OCI-LY7 (cell line): Measurements from ENCODE around the gene PLEKHH2. TPM values are rescaled to one million over a fixed set of nuclear protein-coding genes. Genes with fewer than 3 reads are reported as not detected.

Experiments
- BruUV-seq: library from RNA; stranded (reverse); fragments of 400-500 nt; replicated peaks from 2 replicates; lab custom pipeline; 2021; lab: Mats Ljungman, UMichigan
- CTCF ChIA-PET: fragments of 300-600 bp; sonication (Branson Sonifier 250); formaldehyde crosslinking; loops from one replicate; lab custom pipeline; 2022; ENCODE audit warnings: antibody characterized with exemption; ENCODE audit not compliant: unreplicated experiment; lab: Charles Lee
- POLR2A ChIA-PET: fragments of 300-600 bp; sonication (Branson Sonifier 250); formaldehyde crosslinking; loops from one replicate; lab custom pipeline; 2022; ENCODE audit warnings: antibody characterized with exemption; lab: Charles Lee
- DNase-seq: peaks from one replicate; pipeline ENCODE4 v3.0.0-alpha.2; 2015; ENCODE audit warnings: low spot score
- H2AFZ ChIP-seq: fragments of 200-600 bp; sonication (generic), shearing (Covaris generic); 2 replicates; pipeline ENCODE4 v1.6.1; 2014; ENCODE audit warnings: mild to moderate bottlenecking, antibody characterized with exemption, low read length, moderate library complexity
- H3K27ac ChIP-seq: fragments of 200-600 bp; sonication (generic); 2 replicates; pipeline ENCODE4 v1.5.1; 2014; ENCODE audit warnings: mixed run types, low read depth, mild to moderate bottlenecking, moderate library complexity, low read length, inconsistent platforms; ENCODE audit not compliant: poor library complexity, severe bottlenecking
- H3K36me3 ChIP-seq: fragments of 200-600 bp; sonication (generic); 2 replicates; pipeline ENCODE4 v1.6.1; 2014; ENCODE audit warnings: mild to moderate bottlenecking, antibody characterized with exemption, low read length, moderate library complexity, mixed read lengths; ENCODE audit not compliant: insufficient read depth
- H3K4me1 ChIP-seq: fragments of 200-600 bp; sonication (generic); 2 replicates; pipeline ENCODE4 v1.5.1; 2014; ENCODE audit warnings: mild to moderate bottlenecking, low read length; ENCODE audit not compliant: insufficient read depth, poor library complexity, severe bottlenecking
- H3K4me2 ChIP-seq: fragments of 200-600 bp; sonication (generic); 2 replicates; pipeline ENCODE4 v1.6.1; 2014; ENCODE audit warnings: mild to moderate bottlenecking, low read length
- H3K4me3 ChIP-seq: fragments of 200-600 bp; sonication (generic); 2 replicates; pipeline ENCODE4 v1.5.1; 2014; ENCODE audit warnings: mild to moderate bottlenecking, low read depth, low read length; ENCODE audit not compliant: poor library complexity, severe bottlenecking
- H3K79me2 ChIP-seq: fragments of 200-600 bp; sonication (generic); 2 replicates; pipeline ENCODE4 v1.6.1; 2016; ENCODE audit warnings: low read depth, mild to moderate bottlenecking, low read length, moderate library complexity, mixed read lengths; ENCODE audit not compliant: insufficient read depth
- H3K9me2 ChIP-seq: fragments of 200-600 bp; sonication (generic); 2 replicates; pipeline ENCODE4 v1.6.1; 2016; ENCODE audit warnings: mild to moderate bottlenecking, low read length, mixed read lengths; ENCODE audit not compliant: insufficient read depth
- H3K9me3 ChIP-seq: fragments of 200-600 bp; sonication (generic); 2 replicates; pipeline ENCODE4 v1.6.1; 2014; ENCODE audit warnings: mild to moderate bottlenecking, mixed run types, low read length, mixed read lengths
- H4K20me1 ChIP-seq: fragments of 200-600 bp; sonication (generic); 2 replicates; pipeline ENCODE4 v1.6.1; 2014; ENCODE audit warnings: mild to moderate bottlenecking, antibody characterized with exemption, low read length, moderate library complexity, mixed read lengths; ENCODE audit not compliant: insufficient read depth
- EZH2phosphoT487 ChIP-seq: fragments of 200-600 bp; sonication (generic); IDR thresholded peaks from 2 replicates; pipeline ENCODE4 v1.6.1; 2018; ENCODE audit warnings: low read depth, borderline replicate concordance, mild to moderate bottlenecking, mixed run types, antibody characterized with exemption, low read length, moderate library complexity, mixed read lengths
- intact Hi-C: fragments of 100-400 bp; cut with micrococcal nuclease; formaldehyde crosslinking; loops from one replicate; pipeline ENCODE4 v1.10.0; 2022; ENCODE audit not compliant: unreplicated experiment
- total RNA-seq, 2 experiments: library from RNA; depleted of rRNA in 1 of 2; stranded (reverse); fragments of >200 nt in 1 of 2; shearing (Covaris generic) in 1 of 2; gene quantifications; 2 replicates each; pipeline ENCODE4 v1.2.3, GENCODE V29; 2014 to 2022
- TF ChIP-seq, protein P1 (sequence below): fragments of 200-600 bp; sonication (generic); conservative IDR thresholded peaks from 2 replicates; pipeline ENCODE4 v1.5.1; 2014; ENCODE audit warnings: mild to moderate bottlenecking, antibody characterized with exemption, low read length, moderate library complexity, mixed read lengths

Gene PLEKHH2
- total RNA-seq, 2 experiments from 2014 or later: 1.5 to 2.6 TPM

DNA sequence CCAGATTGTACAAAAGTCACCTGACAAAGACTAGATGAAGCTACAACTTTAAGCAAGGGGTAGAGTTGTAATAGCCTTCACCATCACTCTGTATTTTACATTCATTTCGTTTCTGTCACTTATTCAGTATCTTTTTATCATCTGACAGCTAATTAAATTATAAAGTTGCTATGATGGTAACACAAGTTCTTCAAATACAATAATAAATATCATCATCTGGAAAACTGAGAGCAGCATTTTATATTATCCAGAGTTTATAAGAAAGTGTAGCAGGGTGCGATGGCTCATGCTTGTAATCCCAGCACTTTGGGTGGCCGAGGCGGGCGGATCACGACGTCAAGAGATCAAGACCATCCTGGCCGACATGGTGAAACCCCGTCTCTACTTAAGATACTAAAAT lies 157.9 kb downstream of the PLEKHH2 start:
- no peak overlapping the region for H3K4me2 ChIP-seq
- no peak overlapping the region for H3K27ac ChIP-seq
- H3K9me2 ChIP-seq: no peaks in the 10 kb centered on the region
- TF ChIP-seq EZH2phosphoT487: no peak
- TF ChIP-seq, protein P1, sequence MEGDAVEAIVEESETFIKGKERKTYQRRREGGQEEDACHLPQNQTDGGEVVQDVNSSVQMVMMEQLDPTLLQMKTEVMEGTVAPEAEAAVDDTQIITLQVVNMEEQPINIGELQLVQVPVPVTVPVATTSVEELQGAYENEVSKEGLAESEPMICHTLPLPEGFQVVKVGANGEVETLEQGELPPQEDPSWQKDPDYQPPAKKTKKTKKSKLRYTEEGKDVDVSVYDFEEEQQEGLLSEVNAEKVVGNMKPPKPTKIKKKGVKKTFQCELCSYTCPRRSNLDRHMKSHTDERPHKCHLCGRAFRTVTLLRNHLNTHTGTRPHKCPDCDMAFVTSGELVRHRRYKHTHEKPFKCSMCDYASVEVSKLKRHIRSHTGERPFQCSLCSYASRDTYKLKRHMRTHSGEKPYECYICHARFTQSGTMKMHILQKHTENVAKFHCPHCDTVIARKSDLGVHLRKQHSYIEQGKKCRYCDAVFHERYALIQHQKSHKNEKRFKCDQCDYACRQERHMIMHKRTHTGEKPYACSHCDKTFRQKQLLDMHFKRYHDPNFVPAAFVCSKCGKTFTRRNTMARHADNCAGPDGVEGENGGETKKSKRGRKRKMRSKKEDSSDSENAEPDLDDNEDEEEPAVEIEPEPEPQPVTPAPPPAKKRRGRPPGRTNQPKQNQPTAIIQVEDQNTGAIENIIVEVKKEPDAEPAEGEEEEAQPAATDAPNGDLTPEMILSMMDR: no peak
- intact Hi-C loops: no loop called here
- no peak overlapping the region for H3K4me3 ChIP-seq
- no peaks in the 10 kb centered on the region for H3K36me3 ChIP-seq
- H4K20me1 ChIP-seq: no peaks in the 10 kb centered on the region; the same call in 1 of the 2 replicates
- H3K4me1 ChIP-seq: no peaks in the 10 kb centered on the region
- DNase-seq: no peak
- no TSS peak for BruUV-seq
- no peaks in the 10 kb centered on the region for H3K79me2 ChIP-seq
- no peaks in the 10 kb centered on the region for H3K9me3 ChIP-seq
- POLR2A ChIA-PET: interaction anchor here (1.7 kb wide), 1 partner anchor 20 kb away, joined by 4 read pairs; no protein-coding TSS in a partner anchor
- CTCF ChIA-PET: no interaction called here
- no peak overlapping the region for H2AFZ ChIP-seq

DNA sequence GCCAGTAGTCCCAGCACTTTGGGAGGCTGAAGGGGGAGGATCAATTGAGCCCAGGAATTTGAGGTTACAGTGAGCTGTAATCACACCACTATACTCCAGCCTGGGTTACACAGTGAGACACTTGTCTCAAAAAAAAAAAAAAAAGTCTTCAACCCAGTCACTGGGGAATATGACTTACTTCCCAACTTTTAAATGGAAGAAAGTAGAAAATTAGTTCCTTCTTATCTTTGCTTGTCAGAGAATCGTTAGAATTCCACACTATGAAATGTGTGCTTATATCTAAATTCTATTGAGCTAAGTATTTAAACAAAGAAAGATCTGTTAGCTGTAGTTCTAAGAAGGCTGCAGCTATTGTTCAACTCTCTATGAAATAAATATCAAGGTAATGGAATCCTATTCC lies 159.1 kb downstream of the PLEKHH2 start:
- no peaks in the 10 kb centered on the region for H3K79me2 ChIP-seq
- DNase-seq: no peak
- H3K27ac ChIP-seq: no peak overlapping the region
- H3K4me1 ChIP-seq: no peaks in the 10 kb centered on the region
- H4K20me1 ChIP-seq: no peaks in the 10 kb centered on the region; the same call in 1 of the 2 replicates
- no peak overlapping the region for H3K4me2 ChIP-seq
- H2AFZ ChIP-seq: no peak overlapping the region
- TF ChIP-seq, protein P1: no peak
- TF ChIP-seq EZH2phosphoT487: no peak
- BruUV-seq: no TSS peak
- ChIA-PET CTCF (no interaction called here), POLR2A (interaction anchor here (0.6 to 1.7 kb wide), 3 partner anchors 22 to 462 kb away, joined by 3 to 4 read pairs (median 3); no protein-coding TSS in a partner anchor)
- H3K4me3 ChIP-seq: no peak overlapping the region
- no peaks in the 10 kb centered on the region for H3K36me3 ChIP-seq
- H3K9me2 ChIP-seq: no peaks in the 10 kb centered on the region
- intact Hi-C loops: no loop called here
- no peaks in the 10 kb centered on the region for H3K9me3 ChIP-seq

DNA sequence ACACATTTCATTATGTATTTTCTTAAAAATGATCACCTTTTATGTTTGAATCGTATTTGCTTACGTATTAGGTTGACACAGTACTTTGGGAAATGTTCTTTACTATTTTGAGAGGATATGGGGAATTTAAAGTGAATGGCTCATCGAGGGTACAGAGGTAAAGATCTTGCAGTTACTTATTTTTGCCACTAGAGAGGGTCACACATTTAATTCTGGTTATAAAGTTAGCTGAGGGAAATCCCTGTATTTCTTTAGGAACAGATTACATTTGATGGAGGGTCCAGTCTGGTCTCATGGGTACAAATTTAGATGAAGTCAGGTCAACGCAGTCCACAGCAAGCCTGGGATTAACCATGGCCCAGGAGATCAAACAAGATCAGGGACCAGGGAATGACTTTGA lies 161.2 kb downstream of the PLEKHH2 start:
- POLR2A ChIA-PET: no interaction called here
- Histone ChIP-seq H3K4me3 (no peak overlapping the region), H3K9me3 (no peaks in the 10 kb centered on the region), H3K4me2 (no peak overlapping the region), H4K20me1 (no peaks in the 10 kb centered on the region; the same call in 1 of the 2 replicates), H3K36me3 (no peaks in the 10 kb centered on the region), H3K4me1 (no peaks in the 10 kb centered on the region), H3K27ac (no peak overlapping the region), H3K79me2 (no peaks in the 10 kb centered on the region), H2AFZ (no peak overlapping the region), H3K9me2 (no peaks in the 10 kb centered on the region)
- no peak for DNase-seq
- TF ChIP-seq, protein P1: peak; percentile 68
- TF ChIP-seq EZH2phosphoT487: no peak
- no TSS peak for BruUV-seq
- CTCF ChIA-PET: no interaction called here
- intact Hi-C loops: no loop called here
